Mucosa of rectum (tissue), 2 donors: Measurements from ENCODE around the gene BCAT1.
"Not testable (repeated sequence)": the region's sequence is repeated elsewhere in the genome, so short reads cannot be mapped to it uniquely, and the experiment has no call there.

Experiments used
- H3K27ac ChIP-seq, 2 donors: one replicate each; pipeline ENCODE4 v1.7.0; 2013; ENCODE audit warnings: inconsistent platforms in 2 of 2, low read depth in 2 of 2, low read length in 2 of 2
- H3K27me3 ChIP-seq, 2 donors: one replicate each; pipeline ENCODE4 v1.7.0; 2013; ENCODE audit warnings: low read length in 2 of 2; ENCODE audit not compliant: control insufficient read depth in 2 of 2, insufficient read depth in 2 of 2
- H3K36me3 ChIP-seq, 2 donors: one replicate each; pipeline ENCODE4 v1.7.0; 2013; ENCODE audit warnings: low read length in 2 of 2; ENCODE audit not compliant: control insufficient read depth in 2 of 2, insufficient read depth in 2 of 2
- H3K4me1 ChIP-seq, 2 donors: one replicate each; pipeline ENCODE4 v1.7.0; 2013; ENCODE audit warnings: low read length in 2 of 2, mild to moderate bottlenecking in 1 of 2; ENCODE audit not compliant: control insufficient read depth in 2 of 2, insufficient read depth in 2 of 2
- H3K4me3 ChIP-seq, 2 donors: one replicate each; pipeline ENCODE4 v1.7.0; 2013; ENCODE audit warnings: low read length in 2 of 2
- H3K9ac ChIP-seq, 2 donors: one replicate each; pipeline ENCODE4 v1.7.0; 2013; ENCODE audit warnings: low read length in 2 of 2, low read depth in 1 of 2, mild to moderate bottlenecking in 1 of 2
- H3K9me3 ChIP-seq, 2 donors: one replicate each; pipeline ENCODE4 v1.7.0; 2013; ENCODE audit warnings: low read length in 2 of 2; ENCODE audit not compliant: control insufficient read depth in 2 of 2
- donor health status: healthy.
- donor health status: Normal muscosa, but diverticular disease.

Gene BCAT1

GRCh38 chr12:24945039-24945438, 3.9 kb downstream of the BCAT1 start:
- Histone ChIP-seq H3K4me3 (no peak overlapping the region), H3K9me3 (no peaks in the 10 kb centered on the region), H3K27ac (no peak overlapping the region), H3K36me3 (no peaks in the 10 kb centered on the region), H3K4me1 (peaks cover 2% of the 10 kb centered on the region in 2 donors), H3K9ac (no peak overlapping the region), H3K27me3 (peaks cover 6 to 17% of the 10 kb centered on the region in 2 donors)

GRCh38 chr12:24944601-24944975, 4.3 kb downstream of the BCAT1 start:
- Histone ChIP-seq H3K9ac (no peak overlapping the region), H3K4me1 (peaks cover 2% of the 10 kb centered on the region in 2 donors), H3K27me3 (peaks cover 6 to 16% of the 10 kb centered on the region in 2 donors), H3K9me3 (no peaks in the 10 kb centered on the region), H3K36me3 (no peaks in the 10 kb centered on the region), H3K27ac (no peak overlapping the region), H3K4me3 (no peak overlapping the region)

- Histone ChIP-seq H3K27ac (no peak overlapping the region), H3K9me3 (no peaks in the 10 kb centered on the region), H3K27me3 (peaks cover 6 to 11% of the 10 kb centered on the region in 2 donors), H3K9ac (no peak overlapping the region), H3K4me3 (no peak overlapping the region), H3K4me1 (peaks cover 0 to 2% of the 10 kb centered on the region in 2 donors), H3K36me3 (no peaks in the 10 kb centered on the region)
These were observed 4.8 kb downstream of the BCAT1 start for GRCh38 chr12:24943947-24944600.

GRCh38 chr12:24940157-24940556, 8.7 kb downstream of the BCAT1 start:
- Histone ChIP-seq H3K9ac (no peak overlapping the region), H3K4me1 (no peaks in the 10 kb centered on the region), H3K27me3 (peaks cover 0 to 3% of the 10 kb centered on the region in 2 donors), H3K9me3 (no peaks in the 10 kb centered on the region), H3K36me3 (no peaks in the 10 kb centered on the region), H3K27ac (no peak overlapping the region), H3K4me3 (no peak overlapping the region)

GRCh38 chr12:24939551-24939950, 9.3 kb downstream of the BCAT1 start:
- not testable (repeated sequence) for H3K4me3 ChIP-seq, H3K9ac ChIP-seq, H3K36me3 ChIP-seq, H3K4me1 ChIP-seq, H3K27me3 ChIP-seq, H3K9me3 ChIP-seq, H3K27ac ChIP-seq

- H3K4me1 ChIP-seq = no peaks in the 10 kb centered on the region
These were observed 10.6 kb downstream of the BCAT1 start for GRCh38 chr12:24938341-24938740.

DNA sequence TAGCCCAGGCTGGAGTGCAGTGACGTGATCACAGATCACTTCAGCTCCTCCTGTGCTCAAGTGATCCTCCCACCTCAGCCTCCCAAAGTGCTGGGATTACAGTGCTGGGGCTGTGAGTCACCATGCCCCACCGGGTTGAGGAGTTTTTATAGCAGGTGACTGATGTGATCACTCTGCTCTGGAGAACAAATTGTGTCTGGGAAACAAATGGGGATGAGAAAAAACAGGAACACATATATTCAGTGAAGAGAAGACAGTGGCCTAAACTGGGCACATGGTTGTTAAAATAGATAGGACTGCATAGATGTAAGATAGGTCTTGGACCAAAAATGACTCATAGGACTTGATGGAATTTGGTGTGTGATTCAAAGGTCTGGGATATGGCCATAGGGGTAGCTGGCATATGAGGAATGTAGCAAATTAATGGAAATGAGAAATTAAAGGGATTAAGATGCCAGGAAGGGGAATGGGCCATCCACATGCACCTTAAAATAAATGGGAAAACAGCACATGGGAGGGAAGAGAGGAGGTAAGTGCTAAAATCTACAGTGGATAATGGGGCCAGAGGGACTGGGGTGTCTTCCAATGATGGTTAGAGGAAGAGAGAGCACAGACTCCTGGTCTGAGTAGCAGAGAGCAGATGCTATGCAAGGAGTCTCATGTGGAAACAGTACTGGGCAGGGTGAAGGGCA, 11.2 kb downstream of the BCAT1 start:
- Histone ChIP-seq H3K27ac (no peak overlapping the region), H3K9ac (no peak overlapping the region), H3K9me3 (no peaks in the 10 kb centered on the region), H3K4me3 (no peak overlapping the region), H3K27me3 (no peaks in the 10 kb centered on the region), H3K36me3 (no peaks in the 10 kb centered on the region), H3K4me1 (no peaks in the 10 kb centered on the region)

More at GRCh38 chr12:24938341-24938740, 10.6 kb downstream of the BCAT1 start:
- no peak overlapping the region for H3K27ac ChIP-seq
- no peaks in the 10 kb centered on the region for H3K9me3 ChIP-seq
- H3K4me3 ChIP-seq = no peak overlapping the region
- H3K27me3 ChIP-seq = no peaks in the 10 kb centered on the region
- no peaks in the 10 kb centered on the region for H3K36me3 ChIP-seq
- H3K9ac ChIP-seq = no peak overlapping the region

DNA sequence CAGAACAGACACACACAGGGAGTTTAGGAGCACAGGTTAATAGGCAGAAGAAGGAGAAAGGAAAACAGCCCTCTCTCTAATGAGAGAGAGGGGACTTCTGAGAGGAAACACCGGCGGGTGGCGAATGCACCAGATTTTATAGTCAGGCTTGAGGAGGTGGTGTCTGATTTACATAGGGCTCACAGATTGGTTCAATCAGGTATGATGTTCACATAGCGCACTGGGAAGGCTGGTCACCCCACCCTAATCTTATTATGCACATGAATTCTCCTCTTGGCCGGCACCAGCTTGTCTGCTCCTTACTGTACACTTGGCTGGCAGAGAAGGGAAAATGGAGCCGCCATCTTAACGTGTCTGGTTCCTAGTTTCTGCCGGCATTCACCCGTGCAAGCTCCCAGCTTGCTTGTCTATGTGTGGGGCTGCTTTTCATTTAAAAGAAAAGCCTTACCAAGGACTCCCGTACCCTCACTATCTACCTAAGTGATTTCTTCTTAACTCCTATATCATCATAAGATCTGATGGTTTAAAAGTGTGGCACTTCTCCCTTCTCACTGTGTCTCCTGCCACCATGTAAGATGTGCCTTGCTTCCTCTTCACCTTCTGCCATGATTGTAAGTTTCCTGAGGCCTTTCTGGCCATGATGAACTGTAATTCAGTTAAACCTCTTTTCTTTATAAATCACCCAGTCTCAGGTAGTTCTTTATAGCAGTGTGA, 15.1 kb downstream of the BCAT1 start:
- Histone ChIP-seq H3K27ac (no peak overlapping the region), H3K9ac (no peak overlapping the region), H3K36me3 (no peaks in the 10 kb centered on the region), H3K9me3 (no peaks in the 10 kb centered on the region), H3K4me3 (no peak overlapping the region), H3K4me1 (no peaks in the 10 kb centered on the region), H3K27me3 (no peaks in the 10 kb centered on the region)

DNA sequence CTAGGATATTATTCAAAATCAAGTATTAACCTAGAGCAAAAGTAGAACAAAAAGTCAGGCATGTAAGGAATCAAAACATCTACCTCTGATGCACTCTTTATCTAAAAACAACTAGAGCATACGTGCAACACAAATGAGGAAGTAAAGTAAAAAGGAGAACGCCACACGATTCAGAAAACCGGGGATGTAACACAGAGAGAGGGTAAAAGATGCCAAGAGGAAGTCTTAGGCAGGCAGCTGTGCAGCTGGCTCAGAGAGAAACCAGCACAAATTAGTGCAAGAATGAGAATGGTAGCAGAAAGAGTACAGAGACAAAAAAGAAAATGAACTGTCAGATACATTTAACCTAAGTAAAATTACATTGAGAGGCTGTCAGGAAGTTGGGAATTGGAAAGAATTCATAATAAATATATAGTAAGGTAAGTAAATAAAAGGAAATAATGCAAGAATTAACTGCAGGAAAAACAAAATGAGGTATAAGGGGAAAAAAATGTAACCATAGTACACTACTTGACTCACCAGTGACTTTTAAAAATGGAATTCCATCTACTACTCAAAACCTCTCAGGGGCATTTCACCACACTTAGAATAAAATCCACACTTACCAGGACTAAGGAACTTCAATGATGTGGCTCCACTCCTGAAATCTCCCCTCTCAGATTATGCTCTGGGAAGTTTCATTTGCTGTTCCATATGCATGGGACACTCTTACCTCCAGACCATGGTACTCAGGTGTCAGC, 17.1 kb downstream of the BCAT1 start:
- no peak overlapping the region for H3K27ac ChIP-seq

GRCh38 chr12:24929953-24930352, 18.9 kb downstream of the BCAT1 start:
- H3K9me3 ChIP-seq = no peaks in the 10 kb centered on the region
- no peak overlapping the region for H3K4me3 ChIP-seq
- H3K36me3 ChIP-seq = no peaks in the 10 kb centered on the region
- no peaks in the 10 kb centered on the region for H3K27me3 ChIP-seq
- no peaks in the 10 kb centered on the region for H3K4me1 ChIP-seq
- no peak overlapping the region for H3K9ac ChIP-seq
- no peak overlapping the region for H3K27ac ChIP-seq

More for the DNA sequence above, 17.1 kb downstream of the BCAT1 start:
- H3K36me3 ChIP-seq = no peaks in the 10 kb centered on the region
- H3K27me3 ChIP-seq = no peaks in the 10 kb centered on the region
- no peak overlapping the region for H3K9ac ChIP-seq
- H3K4me1 ChIP-seq = no peaks in the 10 kb centered on the region
- no peaks in the 10 kb centered on the region for H3K9me3 ChIP-seq
- H3K4me3 ChIP-seq = no peak overlapping the region
